GM21619 (cell line): ENCODE data around the gene TMEM108.

Source experiments
- ATAC-seq: cut with Tn5 transposase; IDR thresholded peaks from one replicate; pipeline ENCODE4 v1.9.1; 2021; ENCODE audit not compliant: unreplicated experiment

TMEM108 gene

DNA sequence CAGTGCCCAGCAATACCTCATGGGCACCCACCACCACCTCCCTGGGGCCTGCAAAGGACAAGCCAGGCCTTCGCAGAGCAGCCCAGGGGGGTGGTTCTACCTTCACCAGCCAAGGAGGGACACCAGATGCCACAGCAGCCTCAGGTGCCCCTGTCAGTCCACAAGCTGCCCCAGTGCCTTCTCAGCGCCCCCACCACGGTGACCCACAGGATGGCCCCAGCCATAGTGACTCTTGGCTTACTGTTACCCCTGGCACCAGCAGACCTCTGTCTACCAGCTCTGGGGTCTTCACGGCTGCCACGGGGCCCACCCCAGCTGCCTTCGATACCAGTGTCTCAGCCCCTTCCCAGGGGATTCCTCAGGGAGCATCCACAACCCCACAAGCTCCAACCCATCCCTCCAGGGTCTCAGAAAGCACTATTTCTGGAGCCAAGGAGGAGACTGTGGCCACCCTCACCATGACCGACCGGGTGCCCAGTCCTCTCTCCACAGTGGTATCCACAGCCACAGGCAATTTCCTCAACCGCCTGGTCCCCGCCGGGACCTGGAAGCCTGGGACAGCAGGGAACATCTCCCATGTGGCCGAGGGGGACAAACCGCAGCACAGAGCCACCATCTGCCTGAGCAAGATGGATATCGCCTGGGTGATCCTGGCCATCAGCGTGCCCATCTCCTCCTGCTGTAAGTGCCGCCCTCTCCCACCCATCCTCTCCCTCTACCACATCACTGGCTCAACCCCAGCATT is 342.5 kb downstream of the TMEM108 start:
- ATAC-seq = no peak

GRCh38 chr3:133381346-133382109 is 343.3 kb downstream of the TMEM108 start:
- ATAC-seq = no peak

DNA sequence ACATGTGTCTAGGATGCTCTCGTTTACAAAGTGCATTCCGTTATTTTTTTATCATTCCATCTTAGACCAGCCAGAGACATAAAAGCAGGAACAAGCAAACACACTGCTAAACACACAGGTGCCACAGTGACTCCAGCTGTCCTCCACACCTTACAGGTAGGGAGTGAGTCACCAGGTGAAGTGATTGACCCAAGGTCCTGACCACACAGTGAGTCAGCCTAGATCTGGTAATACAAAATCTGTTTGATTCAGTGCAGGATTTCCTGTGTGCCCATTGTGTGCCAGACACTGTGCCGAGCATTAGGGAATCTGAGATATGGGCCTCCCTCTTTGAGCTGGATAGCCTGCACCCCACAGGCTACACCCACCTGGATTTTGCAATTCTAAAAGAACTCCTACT is 345.0 kb downstream of the TMEM108 start:
- ATAC-seq = no peak

GRCh38 chr3:133383741-133384140 is 345.6 kb downstream of the TMEM108 start:
- ATAC-seq = no peak

DNA sequence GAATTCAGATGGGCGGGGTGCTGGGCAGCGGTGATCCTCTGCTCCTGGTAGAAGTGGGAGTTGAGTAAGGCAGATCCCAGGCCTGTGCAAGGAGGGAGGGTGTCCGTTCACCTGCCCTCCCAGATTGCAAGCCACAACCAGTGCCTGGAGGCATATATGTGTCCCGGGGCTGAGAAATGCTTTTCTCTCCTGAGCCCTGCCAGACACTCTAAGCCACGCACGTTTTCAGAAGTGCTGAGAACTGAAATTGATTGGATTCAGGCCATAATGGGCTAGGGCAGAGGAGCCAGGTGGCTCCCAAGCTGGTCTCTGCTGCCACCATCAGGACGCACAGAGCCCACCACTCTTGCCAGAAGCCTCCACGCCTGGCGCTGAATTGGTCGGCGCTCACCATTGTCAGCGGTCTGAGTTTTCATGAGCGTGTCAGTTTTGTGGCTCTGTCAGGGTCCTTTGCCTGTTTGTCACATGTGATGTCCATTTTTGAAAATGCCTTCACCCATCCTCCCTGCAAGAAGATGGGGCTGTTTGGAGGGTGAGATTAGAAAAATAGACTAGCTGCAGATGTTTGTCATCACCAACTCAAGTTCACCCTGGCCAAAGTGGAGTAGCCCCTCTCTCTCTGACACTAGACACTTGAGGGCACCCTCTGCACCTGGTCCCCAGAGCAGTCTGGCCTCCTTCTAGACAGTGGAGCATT is 346.3 kb downstream of the TMEM108 start:
- ATAC-seq = no peak

- ATAC-seq = no peak
These were observed 348.7 kb downstream of the TMEM108 start for GRCh38 chr3:133386876-133387275.

DNA sequence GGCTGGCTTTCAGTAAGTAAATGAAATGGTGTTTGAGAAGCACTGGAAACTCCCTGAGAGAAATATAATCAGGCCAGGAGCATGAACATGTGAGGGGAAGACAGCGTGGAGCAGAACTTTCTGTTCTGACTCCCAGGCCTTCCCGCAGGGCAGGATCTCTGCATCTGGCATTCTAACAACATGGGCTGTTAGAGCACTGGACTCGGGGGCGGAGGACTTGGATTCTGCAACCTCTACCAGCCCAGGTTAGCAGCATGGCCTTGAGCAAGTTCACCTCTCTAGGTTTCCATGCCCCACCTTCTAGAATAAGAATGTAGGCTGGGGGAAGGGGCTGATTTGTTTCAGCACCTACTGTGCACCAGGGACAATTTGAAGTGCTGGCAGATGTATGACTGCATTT is 349.1 kb downstream of the TMEM108 start:
- ATAC-seq = no peak

DNA sequence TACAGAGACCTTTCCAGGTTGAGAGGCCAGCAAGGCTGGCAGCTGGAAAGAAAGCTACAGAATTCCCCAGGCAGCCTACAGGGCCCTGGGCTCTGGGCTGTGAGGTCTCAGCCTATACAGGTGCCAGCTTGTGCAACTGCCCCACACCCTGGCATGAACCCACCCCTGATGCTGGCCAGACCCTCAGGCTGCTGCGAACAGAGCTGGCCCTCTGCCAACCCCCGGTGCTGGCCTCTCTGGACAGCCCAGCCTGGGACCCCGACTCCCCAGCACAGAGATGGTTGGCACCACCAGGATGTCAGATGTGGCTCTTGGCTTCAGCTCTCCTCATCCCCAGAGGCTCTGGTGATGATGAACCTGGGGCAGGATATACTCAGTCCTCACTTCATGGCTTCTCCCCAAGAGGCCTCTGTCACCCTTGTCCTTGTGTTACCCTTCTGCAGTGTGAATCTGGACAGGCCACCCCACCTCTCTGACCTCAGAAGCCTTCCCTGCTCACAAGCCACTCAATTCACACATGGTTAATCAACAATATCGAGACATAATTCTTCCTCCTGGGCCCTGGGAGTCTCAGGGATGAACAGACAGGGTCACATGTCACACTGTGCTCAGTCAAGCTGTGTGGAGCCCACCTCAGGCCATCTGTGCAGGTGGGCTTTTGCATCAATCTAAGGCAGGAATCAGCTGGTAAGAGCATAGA is 350.7 kb downstream of the TMEM108 start:
- no peak for ATAC-seq

GRCh38 chr3:133390715-133391114 is 352.5 kb downstream of the TMEM108 start:
- ATAC-seq = no peak

GRCh38 chr3:133393204-133393603 is 355.0 kb downstream of the TMEM108 start:
- no peak for ATAC-seq

GRCh38 chr3:133393691-133394474 is 355.7 kb downstream of the TMEM108 start:
- no peak for ATAC-seq

GRCh38 chr3:133394561-133395311 is 356.5 kb downstream of the TMEM108 start:
- no peak for ATAC-seq

GRCh38 chr3:133396906-133397305 is 358.7 kb downstream of the TMEM108 start:
- ATAC-seq = no peak

DNA sequence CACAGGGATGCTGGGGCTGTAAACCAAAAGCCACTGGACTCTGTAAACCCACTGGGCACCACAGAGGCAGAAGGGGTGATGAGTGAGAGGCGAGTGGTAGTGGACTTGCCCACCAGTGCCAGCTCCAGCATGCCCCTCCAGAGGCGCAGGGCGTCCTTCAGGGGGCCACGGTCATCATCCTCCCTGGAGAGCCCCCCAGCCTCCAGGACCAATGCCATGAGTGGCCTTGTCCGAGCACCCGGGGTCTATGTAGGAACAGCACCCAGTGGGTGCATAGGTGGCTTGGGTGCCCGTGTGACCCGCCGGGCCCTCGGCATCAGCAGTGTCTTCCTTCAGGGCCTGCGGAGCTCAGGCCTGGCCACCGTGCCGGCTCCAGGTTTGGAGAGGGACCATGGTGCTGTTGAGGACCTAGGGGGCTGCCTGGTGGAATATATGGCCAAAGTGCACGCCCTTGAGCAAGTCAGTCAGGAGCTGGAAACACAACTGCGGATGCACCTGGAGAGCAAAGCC is 361.9 kb downstream of the TMEM108 start, which contains the start of gene BFSP2:
Gene BFSP2 (plus strand): TSS at position 51 of the 510 bp plus-strand sequence. CDS start 28 bp downstream, at position 79.
- no peak for ATAC-seq

DNA sequence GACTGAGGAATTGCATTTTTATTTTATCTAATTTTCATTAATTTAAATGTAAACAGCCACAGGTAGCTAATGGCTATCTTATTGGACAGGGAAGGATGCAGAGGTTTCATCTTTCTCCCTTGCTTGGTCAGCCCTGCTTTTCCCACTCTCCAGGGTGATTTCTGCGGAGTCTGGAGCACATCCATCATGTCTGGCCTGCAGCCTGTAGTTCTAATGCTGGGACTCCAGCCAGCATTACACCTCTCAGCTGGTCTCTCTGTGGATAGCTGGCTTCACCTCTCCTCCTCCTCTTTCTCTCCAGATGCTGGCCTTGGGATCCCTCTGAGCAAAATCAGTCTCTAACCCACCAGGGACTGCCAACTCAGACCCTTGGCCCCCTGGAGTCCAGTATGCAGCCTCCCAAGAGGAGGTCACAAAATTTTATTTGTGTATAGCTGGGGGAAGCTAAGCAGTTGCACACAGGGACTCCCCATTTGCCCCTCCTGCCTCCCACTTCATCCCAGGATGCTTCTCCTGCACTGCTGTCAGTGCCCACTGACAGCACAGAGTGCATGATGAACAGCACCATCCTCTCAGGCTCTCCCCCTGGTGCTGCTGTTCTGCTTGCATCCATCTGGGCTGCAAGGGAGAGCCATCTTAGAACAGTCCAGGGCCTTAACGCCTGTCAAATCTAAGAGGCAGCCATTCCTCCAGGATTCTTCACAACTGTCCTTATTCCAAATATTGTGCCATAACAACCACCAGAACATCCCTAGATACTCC is 363.4 kb downstream of the TMEM108 start:
- no peak for ATAC-seq

- ATAC-seq = no peak
These were observed 366.7 kb downstream of the TMEM108 start for GRCh38 chr3:133404920-133405319.

DNA sequence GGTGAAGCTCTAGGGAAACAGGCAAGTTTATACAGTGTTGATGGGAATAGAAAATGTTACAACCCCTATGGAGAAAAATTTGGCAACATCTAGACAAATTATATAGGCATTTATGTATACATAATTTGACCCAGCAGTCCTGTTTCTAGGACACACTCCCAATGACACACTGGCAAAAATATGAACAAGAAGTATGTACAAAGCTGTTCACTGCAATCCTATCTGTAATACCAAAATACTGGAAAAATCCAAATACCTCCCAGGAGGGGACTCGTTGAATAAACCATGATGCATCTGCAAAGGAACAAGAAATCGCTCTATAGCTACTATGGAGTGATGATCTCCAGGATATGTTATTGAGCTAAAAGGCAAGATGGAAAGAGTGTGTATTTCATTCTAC is 370.2 kb downstream of the TMEM108 start:
- no peak for ATAC-seq

GRCh38 chr3:133408961-133409360 is 370.8 kb downstream of the TMEM108 start:
- no peak for ATAC-seq
